SJSA1 (cell line): ENCODE data around the gene MAP2K5. TPM values are rescaled to one million over a fixed set of nuclear protein-coding genes. Genes with fewer than 3 reads are reported as not detected.

Experiments
- DNase-seq, 2 experiments: peaks; one replicate each; pipeline ENCODE4 v3.0.0-alpha.2; 2015 to 2020; ENCODE audit warnings: low spot score in 2 of 2, low read depth in 1 of 2
- H3K27ac ChIP-seq: fragments of 250-450 bp; sonication (Bioruptor Pico); 2 replicates; pipeline ENCODE4 v1.5.1; 2020; ENCODE audit warnings: mild to moderate bottlenecking, moderate library complexity
- H3K27me3 ChIP-seq: fragments of 250-450 bp; sonication (Bioruptor Pico); replicated peaks from 2 replicates; pipeline ENCODE4 v1.5.1; 2020; ENCODE audit warnings: mild to moderate bottlenecking, moderate library complexity
- H3K36me3 ChIP-seq: fragments of 250-450 bp; sonication (Bioruptor Pico); 2 replicates; pipeline ENCODE4 v1.5.1; 2020; ENCODE audit warnings: mild to moderate bottlenecking
- H3K4me1 ChIP-seq: fragments of 250-450 bp; sonication (Bioruptor Pico); replicated peaks from 2 replicates; pipeline ENCODE4 v1.6.1; 2021; ENCODE audit warnings: mild to moderate bottlenecking
- H3K4me3 ChIP-seq: fragments of 250-450 bp; sonication (Bioruptor Pico); 2 replicates; pipeline ENCODE4 v1.5.1; 2020; ENCODE audit warnings: mild to moderate bottlenecking
- H3K9me3 ChIP-seq: fragments of 250-450 bp; sonication (Bioruptor Pico); replicated peaks from 2 replicates; pipeline ENCODE4 v1.5.1; 2020; ENCODE audit warnings: mild to moderate bottlenecking
- total RNA-seq: library from RNA; depleted of rRNA; stranded (reverse); fragments of >200 nt; shearing (Covaris generic); gene quantifications from 2 replicates; pipeline ENCODE4 v1.2.3, GENCODE V29; 2014

The MAP2K5 gene
- total RNA-seq, 1 experiment from 2014 or later: 4.3 TPM

DNA sequence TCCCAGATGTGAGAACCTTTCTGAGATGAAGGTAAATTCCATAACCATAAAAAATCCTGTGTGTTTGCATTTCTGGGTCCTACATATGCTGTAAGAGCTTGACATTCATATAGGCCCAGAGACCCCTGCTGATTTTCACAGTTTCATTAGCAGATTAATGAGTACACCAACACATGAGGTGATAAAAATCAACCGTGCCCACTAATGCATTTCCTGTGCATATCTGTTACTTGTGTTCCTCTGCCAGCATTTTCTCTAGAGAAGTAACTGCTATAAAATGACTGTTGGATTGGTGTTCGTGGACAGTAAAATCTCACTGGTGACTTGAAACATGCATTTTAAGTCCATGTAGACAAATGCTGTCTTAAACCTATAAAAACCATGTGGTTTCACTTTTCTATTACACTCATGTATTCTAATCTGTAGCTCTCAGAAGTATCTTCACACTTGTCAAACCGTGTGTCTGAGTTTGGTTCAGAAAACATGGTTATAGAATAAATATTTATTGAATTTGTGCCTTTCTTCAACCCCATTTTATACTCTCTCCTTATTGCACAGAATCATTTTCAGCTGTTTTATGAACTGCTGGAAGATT is 14.6 kb downstream of the MAP2K5 start:
- no peak for DNase-seq
- Histone ChIP-seq H3K4me1 (no peaks in the 10 kb centered on the region), H3K27ac (no peak overlapping the region), H3K4me3 (no peak overlapping the region), H3K9me3 (peaks cover 5% of the 10 kb centered on the region; the same call in 1 of the 2 replicates), H3K36me3 (peaks cover 8% of the 10 kb centered on the region), H3K27me3 (no peaks in the 10 kb centered on the region)

- Histone ChIP-seq H3K4me3 (no peak overlapping the region), H3K9me3 (peaks cover 5% of the 10 kb centered on the region; the same call in 1 of the 2 replicates), H3K27ac (no peak overlapping the region), H3K36me3 (peaks cover 8% of the 10 kb centered on the region), H3K4me1 (no peaks in the 10 kb centered on the region), H3K27me3 (no peaks in the 10 kb centered on the region)
- no peak for DNase-seq
Observed at GRCh38 chr15:67558502-67558901, 16.0 kb downstream of the MAP2K5 start.

- Histone ChIP-seq H3K27ac (no peak overlapping the region), H3K27me3 (no peaks in the 10 kb centered on the region), H3K4me1 (no peaks in the 10 kb centered on the region), H3K4me3 (no peak overlapping the region), H3K36me3 (peaks cover 8% of the 10 kb centered on the region), H3K9me3 (peaks cover 5% of the 10 kb centered on the region; the same call in 1 of the 2 replicates)
- DNase-seq: no peak
Observed at GRCh38 chr15:67559158-67559557, 16.7 kb downstream of the MAP2K5 start.

DNA sequence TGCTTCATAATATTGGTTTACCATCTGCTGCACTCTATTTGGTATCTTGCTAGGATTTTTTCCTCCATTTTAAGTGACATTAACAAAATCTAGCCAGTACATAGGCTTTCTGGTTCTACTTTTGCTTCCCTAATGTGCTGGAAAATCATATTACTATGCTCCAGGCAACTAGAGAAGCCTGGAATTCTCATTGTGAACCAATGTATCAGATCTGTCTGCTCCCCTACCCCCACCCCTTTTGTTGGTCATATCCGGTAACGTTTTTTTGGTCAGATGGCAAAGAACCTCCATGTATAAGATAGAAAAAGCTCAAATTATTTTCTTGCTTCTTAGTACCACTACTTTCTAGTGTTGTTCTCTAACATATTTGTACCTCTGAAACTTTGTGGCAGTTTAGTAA is 17.1 kb downstream of the MAP2K5 start:
- Histone ChIP-seq H3K4me1 (no peaks in the 10 kb centered on the region), H3K27ac (no peak overlapping the region), H3K36me3 (peaks cover 8% of the 10 kb centered on the region), H3K27me3 (no peaks in the 10 kb centered on the region), H3K9me3 (peaks cover 5% of the 10 kb centered on the region; the same call in 1 of the 2 replicates), H3K4me3 (no peak overlapping the region)
- DNase-seq: no peak

- no peak overlapping the region for H3K4me3 ChIP-seq
- H3K27me3 ChIP-seq: no peaks in the 10 kb centered on the region
- H3K4me1 ChIP-seq: no peaks in the 10 kb centered on the region
- no peak overlapping the region for H3K27ac ChIP-seq
- H3K9me3 ChIP-seq: peaks cover 5% of the 10 kb centered on the region; the same call in 1 of the 2 replicates
- DNase-seq: no peak
- peaks cover 8% of the 10 kb centered on the region for H3K36me3 ChIP-seq
Observed at GRCh38 chr15:67560320-67560719, 17.8 kb downstream of the MAP2K5 start.

DNA sequence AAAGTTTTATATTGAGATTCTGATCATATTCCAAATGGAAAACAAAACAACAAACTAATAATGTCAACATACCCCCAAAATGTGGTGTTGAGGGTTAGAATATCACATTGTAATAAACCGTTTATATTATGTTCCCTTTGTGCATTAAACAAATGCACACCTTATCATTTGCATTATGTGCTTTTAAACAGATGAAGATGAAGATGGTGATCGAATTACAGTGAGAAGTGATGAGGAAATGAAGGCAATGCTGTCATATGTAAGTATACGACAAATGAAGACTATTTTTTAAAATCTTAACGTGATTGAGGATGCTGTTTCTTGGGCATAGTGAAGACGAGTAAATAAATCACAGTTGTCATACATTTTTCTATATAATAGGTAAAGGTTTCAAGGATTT is 20.6 kb downstream of the MAP2K5 start:
- no peaks in the 10 kb centered on the region for H3K4me1 ChIP-seq
- H3K9me3 ChIP-seq: peaks cover 1% of the 10 kb centered on the region; the same call in 1 of the 2 replicates
- no peak overlapping the region for H3K27ac ChIP-seq

GRCh38 chr15:67564021-67564967 is 21.8 kb downstream of the MAP2K5 start:
- no peak overlapping the region for H3K4me3 ChIP-seq
- peaks cover 3% of the 10 kb centered on the region; the same call in 1 of the 2 replicates for H3K4me1 ChIP-seq
- no peaks in the 10 kb centered on the region for H3K36me3 ChIP-seq
- H3K27me3 ChIP-seq: no peaks in the 10 kb centered on the region
- H3K9me3 ChIP-seq: no peaks in the 10 kb centered on the region
- no peak overlapping the region for H3K27ac ChIP-seq
- no peak for DNase-seq

More for the DNA sequence above, 20.6 kb downstream of the MAP2K5 start:
- H3K27me3 ChIP-seq: no peaks in the 10 kb centered on the region
- no peak overlapping the region for H3K4me3 ChIP-seq
- no peak for DNase-seq
- H3K36me3 ChIP-seq: no peaks in the 10 kb centered on the region

GRCh38 chr15:67564968-67565345 is 22.5 kb downstream of the MAP2K5 start:
- H3K9me3 ChIP-seq: no peaks in the 10 kb centered on the region

GRCh38 chr15:67569668-67570067 is 27.2 kb downstream of the MAP2K5 start:
- peaks cover 6% of the 10 kb centered on the region; the same call in 1 of the 2 replicates for H3K36me3 ChIP-seq
- H3K27me3 ChIP-seq: no peaks in the 10 kb centered on the region
- DNase-seq: no peak
- no peak overlapping the region for H3K27ac ChIP-seq
- H3K4me1 ChIP-seq: peaks cover 11% of the 10 kb centered on the region; the same call in 1 of the 2 replicates
- no peak overlapping the region for H3K4me3 ChIP-seq
- no peaks in the 10 kb centered on the region for H3K9me3 ChIP-seq

More at GRCh38 chr15:67564968-67565345, 22.5 kb downstream of the MAP2K5 start:
- Histone ChIP-seq H3K4me1 (peaks cover 10% of the 10 kb centered on the region; the same call in 1 of the 2 replicates), H3K27ac (no peak overlapping the region), H3K27me3 (no peaks in the 10 kb centered on the region), H3K4me3 (no peak overlapping the region), H3K36me3 (peaks cover 3% of the 10 kb centered on the region; the same call in 1 of the 2 replicates)
- DNase-seq: no peak

DNA sequence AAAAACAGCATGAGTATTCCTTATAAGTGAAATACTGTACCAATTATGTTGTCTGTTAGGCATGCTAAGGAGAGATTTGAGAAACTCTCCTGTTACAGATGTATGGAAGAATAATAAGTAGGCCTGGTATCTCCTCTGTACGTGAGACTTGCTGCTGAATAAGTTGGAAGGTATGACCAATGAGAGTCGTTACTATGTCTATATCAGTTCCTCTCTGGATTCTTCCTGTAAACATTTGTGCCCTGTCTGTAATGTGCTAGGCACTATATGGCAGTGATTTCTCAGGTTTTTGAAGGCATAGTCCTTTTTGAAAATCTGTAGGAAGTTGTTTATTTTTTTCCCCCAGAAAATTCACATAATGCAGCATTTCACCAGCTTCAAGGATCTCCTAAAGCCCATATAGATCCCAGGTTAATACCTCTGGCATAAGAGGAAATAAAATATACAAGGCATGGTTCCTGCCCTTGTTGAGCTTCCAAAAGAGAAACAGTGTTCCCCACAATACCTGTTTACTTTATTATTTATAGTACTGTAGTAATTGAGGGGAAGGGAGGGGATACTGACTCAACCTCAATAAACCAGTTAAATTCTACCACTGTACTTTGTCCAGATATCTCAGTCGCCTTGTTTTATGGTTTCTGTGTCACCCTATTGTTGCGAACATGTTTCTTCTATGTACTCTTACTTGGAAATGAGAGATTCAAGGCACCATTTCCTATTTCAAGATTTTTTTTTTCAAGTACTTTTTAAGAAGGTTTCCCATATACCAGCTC is 28.6 kb downstream of the MAP2K5 start:
- no peaks in the 10 kb centered on the region for H3K9me3 ChIP-seq
- no peaks in the 10 kb centered on the region for H3K27me3 ChIP-seq
- peaks cover 11% of the 10 kb centered on the region; the same call in 1 of the 2 replicates for H3K4me1 ChIP-seq
- H3K36me3 ChIP-seq: peaks cover 6% of the 10 kb centered on the region; the same call in 1 of the 2 replicates
- no peak for DNase-seq
- no peak overlapping the region for H3K4me3 ChIP-seq
- H3K27ac ChIP-seq: no peak overlapping the region

- Histone ChIP-seq H3K9me3 (no peaks in the 10 kb centered on the region), H3K4me3 (no peak overlapping the region), H3K27me3 (no peaks in the 10 kb centered on the region), H3K4me1 (peaks cover 11% of the 10 kb centered on the region; the same call in 1 of the 2 replicates), H3K27ac (no peak overlapping the region), H3K36me3 (peaks cover 6% of the 10 kb centered on the region; the same call in 1 of the 2 replicates)
- DNase-seq: no peak
Observed at GRCh38 chr15:67571648-67572415, 29.3 kb downstream of the MAP2K5 start.

DNA sequence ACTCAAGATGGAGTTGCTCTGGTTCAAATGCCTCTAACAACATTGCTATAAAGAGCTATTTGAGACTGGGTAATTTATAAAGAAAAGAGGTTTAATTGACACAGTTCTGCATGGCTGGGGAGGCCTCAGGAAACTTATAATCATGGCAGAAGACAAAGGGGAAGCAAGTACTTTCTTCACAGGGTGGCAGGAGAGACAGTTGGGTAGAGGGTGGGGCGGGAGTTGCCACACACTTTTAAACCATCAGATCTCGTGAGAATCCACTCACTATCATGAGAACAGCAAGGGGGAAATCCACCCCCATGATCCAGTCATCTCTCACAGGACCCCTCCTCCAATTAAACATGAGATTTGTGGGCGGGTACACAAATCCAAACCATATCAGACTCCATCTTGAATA is 30.7 kb downstream of the MAP2K5 start:
- Histone ChIP-seq H3K36me3 (peaks cover 6% of the 10 kb centered on the region; the same call in 1 of the 2 replicates), H3K9me3 (no peaks in the 10 kb centered on the region), H3K27ac (no peak overlapping the region), H3K27me3 (no peaks in the 10 kb centered on the region), H3K4me3 (no peak overlapping the region), H3K4me1 (peaks cover 11% of the 10 kb centered on the region; the same call in 1 of the 2 replicates)
- DNase-seq: no peak
